GM21786 (cell line): ENCODE measurements around the gene RANBP17.
"Not testable (repeated sequence)": the region's sequence is repeated elsewhere in the genome, so short reads cannot be mapped to it uniquely, and the experiment has no call there.

Source experiments
- ATAC-seq: cut with Tn5 transposase; IDR thresholded peaks from one replicate; pipeline ENCODE4 v1.9.1; 2021; ENCODE audit not compliant: unreplicated experiment

The RANBP17 gene

DNA sequence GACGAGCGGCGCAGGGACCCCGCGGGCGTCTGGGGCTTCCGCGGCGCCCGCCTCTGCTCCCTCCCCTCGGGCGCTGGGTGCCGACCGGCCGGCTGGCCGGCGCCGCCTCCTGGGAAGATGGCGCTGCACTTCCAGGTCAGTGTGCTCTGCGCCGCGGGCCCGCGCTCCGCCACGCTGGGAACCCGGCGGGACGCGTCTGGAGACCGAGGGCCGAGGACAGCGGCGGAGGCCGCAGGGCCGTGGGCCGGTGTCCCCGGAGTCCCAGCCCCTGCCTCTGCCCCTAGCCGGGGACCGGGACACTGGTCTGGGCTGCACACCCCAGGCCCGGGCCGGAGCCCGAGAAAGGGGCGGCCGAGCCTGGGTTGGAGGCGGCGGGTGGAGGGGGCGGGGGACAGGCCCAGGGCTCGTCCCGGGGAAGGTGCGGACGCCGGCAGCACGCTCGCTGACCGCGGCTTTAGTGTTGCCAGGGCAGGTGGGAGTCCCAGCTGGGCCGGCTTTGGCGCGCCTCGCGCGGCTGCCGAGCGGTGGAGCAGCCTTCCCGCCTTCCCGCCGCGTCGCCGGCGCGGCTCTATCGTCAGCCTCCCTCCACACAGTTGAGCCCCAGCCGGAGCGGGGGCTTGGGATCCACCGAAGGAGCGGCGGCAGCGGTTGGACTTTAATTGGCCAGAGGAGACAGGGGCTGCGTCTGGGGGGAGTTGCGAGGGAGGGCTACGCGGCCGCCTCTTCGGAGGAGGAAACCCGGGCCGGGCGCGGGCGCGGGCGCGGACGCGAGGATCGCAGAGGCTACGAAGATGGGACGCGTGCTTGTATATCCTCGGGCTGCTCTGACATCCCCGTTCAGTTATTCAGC is at the start of gene RANBP17:
Gene RANBP17, plus strand, starts transcription at position 102 of the 850 bp plus-strand sequence.
- no peak for ATAC-seq

GRCh38 chr5:170813231-170813630 is 48.6 kb upstream of the RANBP17 start:
- ATAC-seq = no peak

DNA sequence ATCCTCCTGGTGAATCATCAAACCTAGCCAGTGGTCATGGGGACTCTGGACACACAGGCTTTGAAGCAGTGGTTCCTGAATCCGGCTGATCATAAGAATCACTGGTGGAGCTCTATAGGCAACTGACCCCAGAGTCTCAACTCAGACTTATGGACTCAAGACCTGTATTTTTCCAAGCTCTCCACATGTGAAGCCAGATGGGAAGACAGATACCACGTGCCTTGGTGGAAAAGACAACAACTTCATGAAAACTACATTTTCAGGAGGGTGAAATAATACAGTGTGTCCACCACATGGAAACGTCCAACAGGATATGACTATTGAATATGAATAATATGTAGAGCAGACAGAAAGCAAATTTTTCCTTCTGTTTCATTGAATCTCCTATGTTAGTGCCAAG is 44.6 kb upstream of the RANBP17 start:
- no peak for ATAC-seq

DNA sequence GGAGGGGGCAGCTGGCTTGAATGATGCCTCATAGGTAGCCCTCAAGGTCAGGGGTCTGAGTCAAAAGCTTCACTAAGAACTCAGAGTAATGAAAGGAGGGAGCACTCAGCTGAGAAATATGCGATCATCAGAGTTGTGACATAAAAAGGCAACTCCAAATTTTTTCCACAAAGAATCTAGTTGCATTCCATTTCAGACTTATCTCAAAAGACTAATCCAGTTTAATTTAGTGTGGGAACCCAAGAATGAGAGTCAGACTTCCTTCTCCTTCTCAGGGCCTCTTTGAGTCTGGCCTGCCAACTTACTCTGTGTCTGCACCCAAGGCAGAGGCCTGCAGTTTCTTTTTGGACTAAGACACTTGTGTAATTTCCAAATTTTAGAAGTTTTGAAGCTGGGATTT is 43.6 kb upstream of the RANBP17 start:
- ATAC-seq = no peak

DNA sequence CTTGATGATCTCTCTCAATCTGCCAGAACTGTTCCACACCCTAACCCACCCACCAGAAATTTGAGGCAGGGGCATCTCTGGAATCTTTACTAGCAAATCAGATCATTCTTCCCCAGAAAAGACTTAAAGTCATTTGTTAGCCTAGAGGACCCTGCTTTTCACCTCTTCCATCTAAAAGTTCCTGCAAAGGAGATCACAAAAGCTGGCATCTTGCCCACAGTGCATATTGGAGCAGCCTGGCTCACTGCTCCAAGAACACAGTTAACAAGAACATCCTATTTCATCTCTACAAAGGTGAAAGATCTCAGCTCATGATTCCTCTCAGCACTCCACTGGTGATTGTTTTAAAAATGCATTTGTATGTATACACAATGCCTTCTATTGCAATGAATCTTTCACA is 42.0 kb upstream of the RANBP17 start:
- no peak for ATAC-seq

- no peak for ATAC-seq
Measured at GRCh38 chr5:170821257-170821800, 40.5 kb upstream of the RANBP17 start.

GRCh38 chr5:170826117-170826516 is 35.7 kb upstream of the RANBP17 start:
- ATAC-seq = no peak

DNA sequence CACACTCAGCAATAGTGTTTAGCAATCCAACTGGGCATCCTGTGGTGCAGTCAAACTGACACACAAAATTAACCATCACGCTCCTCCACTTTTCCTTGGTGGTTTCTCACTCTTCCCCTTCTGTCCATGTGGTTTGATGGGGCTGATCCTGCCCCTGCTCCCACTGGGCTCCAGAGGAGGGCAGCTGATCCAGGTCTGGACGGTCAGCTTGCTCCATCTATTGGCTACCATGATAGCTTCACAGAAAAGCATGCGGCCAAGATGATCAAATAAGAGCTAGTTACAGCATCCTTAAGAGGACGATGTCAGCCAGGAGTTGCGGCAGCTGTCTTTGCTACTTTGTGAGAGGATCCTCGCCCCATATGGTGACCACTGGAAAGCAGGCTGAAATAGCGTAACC is 29.6 kb upstream of the RANBP17 start:
- ATAC-seq = no peak

DNA sequence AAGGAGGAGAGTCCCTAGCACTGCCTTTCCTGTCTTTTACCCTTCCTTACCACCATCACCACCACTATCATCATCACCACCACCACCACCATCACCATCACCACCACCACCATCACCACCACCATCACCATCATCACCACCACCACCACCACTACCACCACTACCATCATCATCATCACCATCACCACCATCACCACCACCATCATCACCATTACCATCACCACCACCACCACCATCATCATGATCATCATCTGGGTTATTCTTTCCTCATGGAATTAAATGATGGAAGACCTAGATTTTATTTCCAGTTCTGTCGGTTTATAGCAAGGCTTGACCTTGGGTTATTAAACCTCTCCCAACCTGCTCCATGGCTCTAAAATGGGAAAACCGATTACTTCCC is 27.8 kb upstream of the RANBP17 start:
- not testable (repeated sequence) for ATAC-seq

DNA sequence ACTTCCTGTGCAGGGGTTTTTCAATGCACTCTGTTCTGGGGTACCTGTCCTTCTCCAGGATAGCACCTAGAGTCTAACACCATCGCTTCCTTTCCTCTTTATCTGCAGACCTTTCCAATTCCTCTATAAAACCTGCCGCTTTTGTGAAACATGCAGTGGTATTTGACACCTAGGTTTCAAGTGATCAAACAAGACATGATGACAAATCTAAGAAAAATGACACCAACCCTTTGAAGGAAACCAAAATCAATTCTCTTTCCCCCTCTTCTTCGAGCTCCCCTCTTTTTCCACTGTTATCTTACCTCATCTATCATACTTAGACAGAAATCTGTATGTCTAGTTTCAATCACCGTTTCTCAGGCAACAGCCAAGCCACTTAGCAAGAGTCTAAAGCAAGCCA is 25.6 kb upstream of the RANBP17 start:
- no peak for ATAC-seq

- no peak for ATAC-seq
Measured at GRCh38 chr5:170843870-170844269, 17.9 kb upstream of the RANBP17 start.

DNA sequence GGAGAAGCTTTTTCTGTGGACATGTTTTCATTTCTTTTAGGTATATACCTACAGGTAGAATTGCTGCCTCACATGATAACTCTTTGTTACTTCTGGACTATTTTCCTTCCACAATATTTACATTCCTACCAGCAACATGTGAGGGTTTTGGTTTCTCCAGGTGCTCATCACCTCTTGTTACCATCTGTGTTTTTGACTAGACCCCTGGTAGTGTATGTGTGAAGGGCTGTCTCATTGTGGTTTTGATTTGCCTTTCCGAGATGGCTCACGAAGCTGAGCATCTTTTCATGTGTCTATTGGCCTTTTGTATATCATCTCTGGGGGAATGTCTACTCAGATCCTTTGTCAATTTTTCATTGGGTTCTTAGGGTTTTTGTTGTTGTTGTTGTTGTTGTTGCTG is 17.2 kb upstream of the RANBP17 start:
- no peak for ATAC-seq

DNA sequence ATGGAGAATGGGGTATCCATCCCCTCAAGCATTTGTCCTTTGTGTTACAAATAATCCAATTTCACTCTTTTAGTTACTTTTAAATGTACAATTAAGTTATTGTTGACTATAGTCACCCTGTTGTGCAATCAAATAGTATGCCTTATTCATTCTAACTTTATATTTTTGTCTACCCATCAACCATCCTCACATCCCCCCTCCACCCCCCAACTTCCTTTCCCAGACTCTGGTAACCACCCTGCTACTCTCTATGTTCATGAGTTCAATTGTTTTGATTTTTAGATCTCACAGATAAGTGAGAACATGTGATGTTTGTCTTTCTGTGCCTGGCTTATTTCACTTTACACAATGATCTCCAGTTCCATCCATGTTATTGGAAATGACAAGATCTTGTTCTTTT is 15.4 kb upstream of the RANBP17 start:
- no peak for ATAC-seq

DNA sequence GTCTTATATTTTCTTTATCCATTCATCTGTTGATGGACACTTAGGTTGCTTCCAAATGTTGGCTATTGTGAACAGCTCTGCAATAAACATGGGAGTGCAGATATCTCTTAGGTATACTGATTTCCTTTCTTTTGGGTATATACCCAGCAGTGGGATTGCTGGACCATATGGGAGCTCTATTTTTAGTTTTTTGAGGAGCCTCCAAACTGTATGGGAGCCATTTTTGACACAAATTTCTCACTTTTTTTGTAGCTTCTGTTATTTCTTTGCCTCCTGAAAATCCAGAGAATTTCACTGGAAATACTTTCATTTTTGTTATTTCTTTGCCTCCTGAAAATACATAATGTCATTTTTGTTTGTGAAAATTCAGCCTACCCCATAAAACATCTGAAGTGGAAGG is 15.0 kb upstream of the RANBP17 start:
- ATAC-seq = no peak

- ATAC-seq = no peak
Measured at GRCh38 chr5:170848033-170848432, 13.8 kb upstream of the RANBP17 start.

- ATAC-seq = no peak
Measured at GRCh38 chr5:170849374-170849773, 12.4 kb upstream of the RANBP17 start.

DNA sequence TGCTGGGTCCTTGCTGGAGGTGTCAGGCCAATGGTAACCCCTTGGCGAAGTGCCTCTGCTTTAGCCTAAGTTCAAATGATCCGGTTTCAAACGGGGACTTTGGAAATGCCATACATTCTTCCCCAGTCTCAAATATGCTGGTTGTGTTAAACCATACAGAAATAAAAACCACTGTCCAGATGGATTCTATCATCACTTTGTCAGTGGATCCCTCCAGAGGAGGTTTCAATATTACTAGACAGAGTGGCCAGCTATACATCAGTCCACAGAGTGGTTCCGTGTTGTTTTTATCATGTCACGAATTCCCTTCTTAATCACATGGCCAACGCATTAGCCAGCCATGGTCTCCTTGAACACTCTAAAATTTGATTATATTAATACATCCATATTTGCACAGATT is 7.3 kb upstream of the RANBP17 start:
- ATAC-seq = no peak

- no peak for ATAC-seq
Measured at GRCh38 chr5:170857066-170857465, 4.8 kb upstream of the RANBP17 start.

- no peak for ATAC-seq
Measured at GRCh38 chr5:170860415-170860814, 1.4 kb upstream of the RANBP17 start.

GRCh38 chr5:170860818-170861666 is 776 bp upstream of the RANBP17 start:
- no peak for ATAC-seq

DNA sequence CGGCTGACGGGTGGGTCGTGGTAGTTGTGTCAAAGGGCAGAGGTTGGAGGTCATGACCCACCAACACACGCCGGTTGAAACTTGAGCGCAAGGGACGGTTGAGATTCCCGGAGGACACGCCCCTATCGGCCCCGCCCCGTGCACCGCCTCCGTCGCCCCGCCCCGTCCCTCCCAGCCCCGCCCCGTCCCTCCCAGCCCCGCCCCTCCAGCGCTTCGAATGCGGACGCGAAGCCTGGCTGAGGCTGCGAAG is 226 bp upstream of the RANBP17 start:
- ATAC-seq = no peak

DNA sequence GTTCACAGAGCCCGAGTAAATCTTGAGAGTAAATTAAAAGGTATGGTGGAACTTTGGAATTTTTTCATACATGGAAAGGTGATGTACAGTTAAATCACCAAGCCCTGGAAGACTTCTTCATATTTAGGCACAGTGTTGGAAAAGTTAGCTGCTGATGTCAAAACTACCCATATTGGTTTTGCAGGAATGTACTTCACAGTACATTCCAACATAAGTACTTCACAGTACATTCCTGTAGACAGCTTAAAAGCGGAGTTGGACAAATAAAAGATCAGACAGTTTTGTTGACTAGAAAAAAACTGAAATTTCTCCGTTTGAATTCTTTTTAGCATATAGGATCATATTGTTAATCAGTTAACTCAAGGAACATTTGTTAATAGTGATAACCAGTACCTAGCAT is 1.8 kb downstream of the RANBP17 start:
- no peak for ATAC-seq
